ENCODE data around the gene PSG11.
"Not testable (repeated sequence)": the region's sequence is repeated elsewhere in the genome, so short reads cannot be mapped to it uniquely, and the experiment has no call there.

GRCh38 chr19:43061326-43061725 is 35.1 kb upstream of the PSG11 start:
- TF ChIP-seq CTCF (conservative IDR thresholded peaks at IDR 0.05); EZH2 (IDR thresholded peaks at IDR 0.05; ENCODE audit: low read depth): not testable (repeated sequence)
